H1 (cell line): ENCODE results near the gene GPR26. TPM values are rescaled to one million over a fixed set of nuclear protein-coding genes. Genes with fewer than 3 reads are reported as not detected.

Source experiments
- CTCF ChIA-PET: fragments of 300-600 bp; sonication (Branson Sonifier 250); formaldehyde crosslinking; loops from one replicate; lab custom pipeline; 2021; ENCODE audit not compliant: partially characterized antibody; lab: Charles Lee
- POLR2A ChIA-PET: fragments of 300-600 bp; sonication (Branson Sonifier 250); formaldehyde crosslinking; loops from one replicate; lab custom pipeline; 2021; ENCODE audit warnings: inconsistent platforms; ENCODE audit not compliant: partially characterized antibody; lab: Charles Lee
- DNase-seq, 2 experiments: peaks; one replicate each; pipeline versions ENCODE4 v3.0.0 to v3.0.0-alpha.2; 2010 to 2022; ENCODE audit warnings: low spot score in 2 of 2, low read depth in 1 of 2, mixed read lengths in 1 of 2
- FAIRE-seq: peaks from 2 replicates; lab custom pipeline; 2011; peaks lifted over from hg19 to GRCh38; lab: Jason Lieb, UNC
- H2AFZ ChIP-seq: 2 replicates; pipeline ENCODE4 v1.8.1; 2012; ENCODE audit warnings: low read length, inconsistent platforms
- H2AK5ac ChIP-seq: 2 replicates; pipeline ENCODE4 v1.6.1; 2013; ENCODE audit warnings: low read depth, low read length
- H2BK120ac ChIP-seq: replicated peaks from 2 replicates; pipeline ENCODE3; 2013; ENCODE audit warnings: low read depth, low read length, inconsistent platforms
- H2BK12ac ChIP-seq: 2 replicates; pipeline ENCODE4 v1.6.1; 2013; ENCODE audit warnings: low read depth, low read length
- H2BK15ac ChIP-seq: 2 replicates; pipeline ENCODE4 v1.6.1; 2013; ENCODE audit warnings: low read length
- H2BK20ac ChIP-seq: 2 replicates; pipeline ENCODE4 v1.6.1; 2013; ENCODE audit warnings: low read length
- H2BK5ac ChIP-seq: 2 replicates; pipeline ENCODE4 v1.6.1; 2013; ENCODE audit warnings: low read depth, low read length
- H3K14ac ChIP-seq: 2 replicates; pipeline ENCODE4 v1.6.1; 2013; ENCODE audit warnings: inconsistent platforms; ENCODE audit not compliant: insufficient read length
- H3K18ac ChIP-seq: 2 replicates; pipeline ENCODE4 v1.6.1; 2013; ENCODE audit warnings: low read length; ENCODE audit errors: extremely low read depth
- H3K23ac ChIP-seq: 2 replicates; pipeline ENCODE4 v1.6.1; 2013; ENCODE audit warnings: inconsistent platforms; ENCODE audit not compliant: insufficient read length
- H3K23me2 ChIP-seq: 2 replicates; pipeline ENCODE4 v1.6.1; 2013; ENCODE audit warnings: low read depth, low read length
- H3K27ac ChIP-seq: 2 replicates; pipeline ENCODE4 v1.6.1; 2011; ENCODE audit warnings: low read depth, low read length, inconsistent platforms
- H3K27me3 ChIP-seq, 4 experiments: replicated peaks in 1 of 4; 1 replicate in 1 of 4; 2 replicates in 3 of 4; pipeline versions ENCODE4 v1.6.1 to v1.8.1; 2011 to 2013; ENCODE audit warnings: low read length in 3 of 4, mild to moderate bottlenecking in 3 of 4, inconsistent platforms in 2 of 4, mixed read lengths in 2 of 4, moderate library complexity in 1 of 4; ENCODE audit not compliant: control insufficient read depth in 3 of 4, insufficient read depth in 3 of 4; ENCODE audit errors: extremely low read depth in 1 of 4
- H3K36me3 ChIP-seq, 4 experiments: 2 replicates each; pipeline versions ENCODE4 v1.6.1 to v1.8.1; 2011 to 2013; ENCODE audit warnings: mild to moderate bottlenecking in 4 of 4, low read length in 3 of 4, moderate library complexity in 2 of 4, control low read depth in 1 of 4, inconsistent platforms in 1 of 4; ENCODE audit not compliant: insufficient read depth in 4 of 4, control insufficient read depth in 2 of 4
- H3K4ac ChIP-seq: replicated peaks from 2 replicates; pipeline ENCODE3; 2013; ENCODE audit warnings: low read length, low read depth, mixed read lengths, inconsistent platforms; ENCODE audit not compliant: insufficient read length
- H3K4me1 ChIP-seq, 4 experiments: replicated peaks in 1 of 4; 1 replicate in 1 of 4; 2 replicates in 3 of 4; pipeline versions ENCODE4 v1.6.1 to v1.8.1; 2011 to 2013; ENCODE audit warnings: low read length in 3 of 4, inconsistent platforms in 2 of 4, mixed read lengths in 1 of 4; ENCODE audit not compliant: insufficient read depth in 4 of 4, control insufficient read depth in 3 of 4
- H3K4me2 ChIP-seq, 2 experiments: 2 replicates each; pipeline versions ENCODE4 v1.6.1 to v1.8.1; 2011 to 2013; ENCODE audit warnings: low read depth in 2 of 2, low read length in 2 of 2, control low read depth in 1 of 2, inconsistent platforms in 1 of 2, mild to moderate bottlenecking in 1 of 2; ENCODE audit not compliant: insufficient read depth in 1 of 2
- H3K4me3 ChIP-seq, 4 experiments: fragments of 200-600, 300-600 bp in 1 of 4; sonication (generic), shearing (Covaris generic), sonication (Bioruptor Twin) in 1 of 4; 2 replicates each; pipeline versions ENCODE4 v1.5.1 to v1.8.1; 2011 to 2016; ENCODE audit warnings: low read length in 4 of 4, low read depth in 3 of 4, control low read depth in 2 of 4, inconsistent platforms in 2 of 4, mild to moderate bottlenecking in 2 of 4, mixed read lengths in 1 of 4, moderate library complexity in 1 of 4; ENCODE audit not compliant: insufficient read depth in 2 of 4; ENCODE audit errors: extremely low read depth in 1 of 4
- H3K56ac ChIP-seq: replicated peaks from 2 replicates; pipeline ENCODE3; 2013; ENCODE audit warnings: low read depth, mild to moderate bottlenecking, mixed read lengths, low read length, inconsistent platforms; ENCODE audit not compliant: insufficient read length
- H3K79me1 ChIP-seq: 2 replicates; pipeline ENCODE4 v1.6.1; 2013; ENCODE audit warnings: low read depth, low read length, control low read depth
- H3K79me2 ChIP-seq, 2 experiments: 2 replicates each; pipeline versions ENCODE4 v1.6.1 to v1.8.1; 2012 to 2013; ENCODE audit warnings: low read length in 2 of 2, mild to moderate bottlenecking in 2 of 2, inconsistent platforms in 1 of 2; ENCODE audit not compliant: insufficient read depth in 2 of 2, control insufficient read depth in 1 of 2
- H3K9ac ChIP-seq, 4 experiments: replicated peaks in 1 of 4; 1 replicate in 1 of 4; 2 replicates in 3 of 4; pipeline versions ENCODE4 v1.6.1 to v1.8.1; 2011 to 2013; ENCODE audit warnings: low read depth in 3 of 4, low read length in 3 of 4, control low read depth in 2 of 4, mild to moderate bottlenecking in 2 of 4, moderate library complexity in 2 of 4, inconsistent platforms in 1 of 4; ENCODE audit errors: extremely low read depth in 1 of 4
- H3K9me3 ChIP-seq, 2 experiments: 2 replicates each; pipeline versions ENCODE4 v1.6.1 to v1.8.1; 2012 to 2013; ENCODE audit warnings: mild to moderate bottlenecking in 2 of 2, moderate library complexity in 2 of 2, control low read depth in 1 of 2, inconsistent platforms in 1 of 2, low read depth in 1 of 2, low read length in 1 of 2, mixed read lengths in 1 of 2; ENCODE audit not compliant: insufficient read depth in 2 of 2
- H4K20me1 ChIP-seq, 2 experiments: replicated peaks in 1 of 2; 2 replicates each; pipeline versions ENCODE3 to v1.8.1; 2011 to 2013; ENCODE audit warnings: inconsistent platforms in 2 of 2, low read length in 2 of 2, mild to moderate bottlenecking in 1 of 2; ENCODE audit not compliant: insufficient read depth in 2 of 2, control insufficient read depth in 1 of 2
- H4K5ac ChIP-seq: 2 replicates; pipeline ENCODE4 v1.6.1; 2013; ENCODE audit warnings: low read length, low read depth, mixed read lengths, inconsistent platforms; ENCODE audit not compliant: insufficient read length
- H4K8ac ChIP-seq: 2 replicates; pipeline ENCODE4 v1.8.0; 2013; ENCODE audit warnings: mild to moderate bottlenecking, moderate library complexity, low read length, inconsistent platforms; ENCODE audit not compliant: insufficient read depth; ENCODE audit errors: extremely low read depth
- H4K91ac ChIP-seq: replicated peaks from 2 replicates; pipeline ENCODE3; 2013; ENCODE audit warnings: low read length, mixed read lengths, inconsistent platforms; ENCODE audit not compliant: insufficient read length
- BACH1 ChIP-seq: IDR thresholded peaks from 2 replicates; pipeline ENCODE4 v1.6.1; 2012; ENCODE audit warnings: low read length, improper control_type of control experiment
- EGR1 ChIP-seq: IDR thresholded peaks from 2 replicates; pipeline ENCODE4 v1.6.1; 2011; ENCODE audit warnings: low read depth, low read length, borderline replicate concordance
- GTF2F1 ChIP-seq: IDR thresholded peaks from 2 replicates; pipeline ENCODE4 v1.6.1; 2012; ENCODE audit warnings: low read depth, low read length, improper control_type of control experiment, borderline replicate concordance
- NANOG ChIP-seq: IDR thresholded peaks from 2 replicates; pipeline ENCODE4 v1.6.1; 2011; ENCODE audit warnings: low read length, low read depth, mild to moderate bottlenecking, inconsistent platforms; ENCODE audit not compliant: insufficient read depth, poor library complexity, severe bottlenecking
- NRF1 ChIP-seq: IDR thresholded peaks from 2 replicates; pipeline ENCODE4 v1.6.1; 2011; ENCODE audit warnings: mild to moderate bottlenecking, low read depth, low read length, improper control_type of control experiment
- PHF8 ChIP-seq: fragments of 200-600 bp; sonication (generic); conservative IDR thresholded peaks from 2 replicates; pipeline ENCODE4 v1.7.1; 2012; ENCODE audit warnings: low read depth, mild to moderate bottlenecking, inconsistent platforms, low read length, moderate library complexity
- RBBP5 ChIP-seq: IDR thresholded peaks from 2 replicates; pipeline ENCODE4 v1.7.1; 2012; ENCODE audit warnings: low read depth, mild to moderate bottlenecking, inconsistent platforms, low read length, moderate library complexity, borderline replicate concordance
- RXRA ChIP-seq: IDR thresholded peaks from 2 replicates; pipeline ENCODE4 v1.6.1; 2011; ENCODE audit warnings: low read depth, mild to moderate bottlenecking, low read length, moderate library complexity; ENCODE audit not compliant: insufficient read depth
- SIN3A ChIP-seq, 2 experiments: IDR thresholded peaks in 1 of 2; conservative IDR thresholded peaks in 1 of 2; 2 replicates each; pipeline ENCODE4 v1.6.1; 2011 to 2012; ENCODE audit warnings: low read length in 2 of 2, improper control_type of control experiment in 1 of 2, low read depth in 1 of 2, mild to moderate bottlenecking in 1 of 2
- SP1 ChIP-seq: IDR thresholded peaks from 2 replicates; pipeline ENCODE4 v1.6.1; 2011; ENCODE audit warnings: low read depth, low read length
- USF2 ChIP-seq: IDR thresholded peaks from 2 replicates; pipeline ENCODE4 v1.6.1; 2011; ENCODE audit warnings: low read length, improper control_type of control experiment
- WGBS, 2 experiments: shearing (Covaris generic) in 1 of 2; methylation state at CpG; one replicate each; pipeline versions ENCODE4 v1.1.6 to v1.1.7; 2013 to 2015; ENCODE audit warnings: low lambda C conversion rate in 2 of 2, mixed read lengths in 2 of 2, inconsistent platforms in 1 of 2, low coverage in 1 of 2, missing lambda C conversion rate in 1 of 2; ENCODE audit not compliant: insufficient replicate concordance in 2 of 2, insufficient coverage in 1 of 2, insufficient read length in 1 of 2; ENCODE audit errors: extremely low coverage in 1 of 2, missing lambda C conversion rate in 1 of 2; 5-methylcytosine and 5-hydroxymethylcytosine counted together
- polyA plus RNA-seq, 7 experiments: library from polyadenylated mRNA; depleted of rRNA in 3 of 7; stranded (reverse) in 5 of 7; unstranded in 2 of 7; fragments of >200 nt in 5 of 7; fragments of 200-250 nt in 2 of 7; gene quantifications; 1 replicate in 5 of 7; 2 replicates in 1 of 7; 4 replicates in 1 of 7; pipeline versions ENCODE4 v1.2.1 to v1.2.3, GENCODE V29; 2011 to 2013; ENCODE audit warnings: missing spikeins in 2 of 7, mixed read lengths in 2 of 7
- total RNA-seq: library from RNA; stranded (reverse); fragmentation: NEBNext Ultra II Directional; extraction: Animal tissue kit (Norgen Biotek cat#: 25700); gene quantifications from 2 replicates; pipeline ENCODE4 v1.2.1, GENCODE V29; 2021

The GPR26 gene
- total and polyA plus RNA-seq, 2 of the 8 experiments (the other 6 are each of a cell fraction or from before 2014, with no cell fraction given) = 0.09 to 0.21 TPM

GRCh38 chr10:123726836-123727235 lies 60.7 kb downstream of the GPR26 start:
- no peak overlapping the region for H2BK5ac ChIP-seq
- no peak overlapping the region for H3K18ac ChIP-seq
- no peaks in the 10 kb centered on the region for H4K20me1 ChIP-seq
- H3K56ac ChIP-seq = no peak overlapping the region
- peaks cover 2 to 14% (median 5%) of the 10 kb centered on the region in 4 experiments; a peak in 3 of 7 replicates for H3K4me1 ChIP-seq
- no peak overlapping the region for H3K9ac ChIP-seq
- no peaks in the 10 kb centered on the region; a peak in 1 of 8 replicates for H3K36me3 ChIP-seq
- CTCF ChIA-PET = interaction anchor here (1.0 to 1.1 kb wide), 2 partner anchors 23 to 171 kb away, joined by 3 to 4 read pairs; no protein-coding TSS in a partner anchor
- peaks cover 0 to 3% of the 10 kb centered on the region in 2 experiments; a peak in 2 of 4 replicates for H3K9me3 ChIP-seq
- H2BK20ac ChIP-seq = no peak overlapping the region
- WGBS, 2 experiments = 80% methylated on average over 2 of the region's 2 CpGs; no CpG with 5 or more reads in 1 of the 2 experiments
- H4K8ac ChIP-seq = no peak overlapping the region
- DNase-seq = no peak
- POLR2A ChIA-PET = no interaction called here
- no peak overlapping the region for H2BK12ac ChIP-seq
- H3K23me2 ChIP-seq = no peaks in the 10 kb centered on the region
- no peak overlapping the region for H3K14ac ChIP-seq
- TF ChIP-seq PHF8 = no peak
- TF ChIP-seq SIN3A (conservative IDR thresholded peaks at IDR 0.05 in 1 of 2, IDR thresholded peaks at IDR 0.05 in 1 of 2; ENCODE audit: low read depth in 1 of 2, low read length in 2 of 2) = no peak
- TF ChIP-seq RXRA = no peak
- no peak for TF ChIP-seq USF2
- TF ChIP-seq RBBP5 = no peak
- no peak for TF ChIP-seq SP1
- no peak for TF ChIP-seq EGR1
- TF ChIP-seq NANOG = no peak
- no peak for TF ChIP-seq GTF2F1
- no peak for TF ChIP-seq NRF1
- no peak for TF ChIP-seq BACH1
- TF ChIP-seq, all 59 proteins: peak for 0
- Histone ChIP-seq H2AK5ac (no peak overlapping the region), H3K4me2 (no peak overlapping the region), H3K4me3 (no peak overlapping the region), H3K27me3 (no peaks in the 10 kb centered on the region; a peak in 1 of 7 replicates), H4K5ac (no peak overlapping the region), H3K23ac (no peak overlapping the region), H2BK120ac (no peak overlapping the region), H2AFZ (no peak overlapping the region), H3K79me2 (no peaks in the 10 kb centered on the region), H3K79me1 (no peaks in the 10 kb centered on the region), H3K4ac (no peak overlapping the region), H4K91ac (no peak overlapping the region), H3K27ac (no peak overlapping the region), H2BK15ac (no peak overlapping the region)
- no peak for FAIRE-seq
